Measurements from ENCODE around the gene FMO2.
"Not testable (repeated sequence)": the region's sequence is repeated elsewhere in the genome, so short reads cannot be mapped to it uniquely, and the experiment has no call there.

FMO2 gene

GRCh38 chr1:171221665-171222591, 36.8 kb downstream of the FMO2 start:
- no peak for DNase-seq

GRCh38 chr1:171222936-171223335, 37.8 kb downstream of the FMO2 start:
- DNase-seq: no peak

DNA sequence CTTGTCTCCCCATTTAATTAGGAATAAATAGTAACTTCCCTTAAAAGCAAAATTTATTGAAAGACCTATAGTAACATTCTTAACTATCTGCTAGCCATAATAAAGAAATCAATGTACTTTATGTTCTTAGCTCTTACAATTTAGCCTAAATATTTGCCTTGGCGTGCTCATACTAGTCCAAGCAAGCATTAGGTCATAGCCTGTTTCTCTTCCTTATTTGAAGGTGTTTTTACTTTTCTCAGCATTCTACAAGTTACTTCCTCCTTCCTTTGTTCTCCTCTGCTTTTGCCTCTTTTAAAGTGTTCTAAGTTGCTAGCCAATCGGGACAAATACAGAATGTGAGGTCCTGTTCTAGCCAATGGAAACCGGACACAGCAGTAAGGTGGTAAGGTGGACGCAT, 39.2 kb downstream of the FMO2 start:
- DNase-seq: not testable (repeated sequence)

- no peak for DNase-seq
These were observed 41.8 kb downstream of the FMO2 start for GRCh38 chr1:171226747-171227370.

GRCh38 chr1:171231326-171231725, 46.2 kb downstream of the FMO2 start:
- no peak for DNase-seq

GRCh38 chr1:171233183-171233582, 48.1 kb downstream of the FMO2 start:
- no peak for DNase-seq

GRCh38 chr1:171236231-171236630, 51.1 kb downstream of the FMO2 start:
- DNase-seq: not testable (repeated sequence)

DNA sequence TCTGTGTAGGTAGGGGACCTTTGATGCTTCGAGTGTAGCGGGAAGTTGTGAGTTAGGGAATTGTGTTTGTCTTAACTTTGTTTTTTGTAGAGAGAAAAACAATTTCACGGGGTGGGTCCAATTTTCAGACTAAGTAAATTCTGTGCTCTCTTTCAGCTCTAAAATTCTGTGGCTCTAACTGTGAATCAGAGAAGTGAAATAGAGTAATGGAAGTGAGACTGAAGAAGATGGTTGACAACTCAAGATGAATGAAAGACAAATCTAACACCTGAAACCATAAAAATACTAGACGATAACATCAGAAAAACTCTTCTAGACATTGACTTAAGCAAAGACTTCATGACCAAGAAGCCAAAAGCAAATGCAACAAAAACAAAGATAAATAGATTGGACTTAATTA, 58.8 kb downstream of the FMO2 start:
- DNase-seq: no peak

DNA sequence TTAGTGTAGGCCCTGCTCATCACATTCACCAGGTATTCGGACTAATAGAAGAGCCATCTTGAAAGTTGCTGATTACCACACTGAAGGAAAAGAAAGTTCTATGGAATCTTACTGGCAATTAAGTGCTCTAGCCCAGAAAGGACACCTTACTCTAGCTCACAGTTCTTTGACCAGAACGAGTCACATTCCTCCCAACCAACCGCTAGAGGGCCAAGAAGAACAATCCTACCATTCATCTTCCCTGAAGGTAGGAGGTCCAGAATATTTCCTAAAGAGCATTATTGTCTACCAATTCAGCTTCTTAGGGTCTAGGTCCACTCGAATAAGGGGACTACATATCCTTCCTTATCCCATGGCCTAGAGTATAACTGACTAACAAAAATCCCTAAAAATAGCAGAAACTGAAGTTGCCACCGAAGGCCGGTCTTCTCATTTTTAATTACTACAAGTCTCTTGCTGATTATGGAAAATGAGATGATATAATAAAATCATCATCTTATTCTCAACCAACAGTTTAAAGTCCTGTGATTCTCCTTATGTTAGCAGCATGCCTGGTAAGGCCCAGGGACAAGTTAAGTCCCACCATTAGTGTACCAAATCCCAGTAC, 60.5 kb downstream of the FMO2 start:
- DNase-seq: no peak

DNA sequence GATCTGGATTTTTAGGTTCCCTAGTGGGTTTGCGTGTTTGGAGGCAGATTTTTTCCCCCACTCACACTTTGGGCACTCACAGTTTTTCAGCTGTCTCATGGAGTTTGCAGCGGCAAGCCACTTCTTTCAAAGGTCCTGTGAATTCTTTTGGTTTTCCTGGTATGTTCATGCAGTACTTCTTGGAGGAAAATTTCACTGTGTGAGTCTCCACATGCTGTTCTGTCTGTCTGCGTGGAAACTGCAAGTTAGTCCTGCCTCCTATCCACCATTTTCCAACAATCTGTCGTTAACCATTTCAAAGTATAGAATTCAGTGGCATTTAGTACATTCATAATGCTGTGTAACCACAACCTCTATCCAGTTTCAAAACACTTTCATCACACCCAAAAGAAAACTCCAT, 62.4 kb downstream of the FMO2 start:
- no peak for DNase-seq

- no peak for DNase-seq
These were observed 63.2 kb downstream of the FMO2 start, which contains the start of gene FMO1 for GRCh38 chr1:171248302-171248701. TSS of gene FMO1 (plus strand) at chr1:171248494. CDS start at chr1:171258088, 9,594 bp downstream.

GRCh38 chr1:171248841-171249240, 63.7 kb downstream of the FMO2 start:
- no peak for DNase-seq

DNA sequence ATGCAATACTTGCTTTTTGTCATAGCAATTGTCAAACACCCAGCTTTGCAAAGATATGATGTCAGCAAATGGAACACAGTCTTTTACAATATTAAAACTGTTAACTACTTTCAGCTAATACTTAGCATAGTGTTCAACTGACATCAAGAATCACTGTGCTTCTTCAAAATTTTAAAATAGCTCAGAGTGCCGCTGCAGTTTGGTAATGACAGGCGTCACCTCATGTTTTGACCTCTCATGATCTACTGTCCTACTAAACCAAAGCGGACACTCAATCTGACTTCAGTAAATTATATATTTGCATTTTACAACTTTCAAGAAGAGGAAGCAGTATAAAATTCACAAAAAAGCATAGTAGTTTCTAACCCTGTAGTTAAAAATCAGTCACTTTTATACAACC, 65.2 kb downstream of the FMO2 start:
- DNase-seq: no peak

GRCh38 chr1:171251042-171251951, 66.2 kb downstream of the FMO2 start:
- peak; percentile 7 for DNase-seq

DNA sequence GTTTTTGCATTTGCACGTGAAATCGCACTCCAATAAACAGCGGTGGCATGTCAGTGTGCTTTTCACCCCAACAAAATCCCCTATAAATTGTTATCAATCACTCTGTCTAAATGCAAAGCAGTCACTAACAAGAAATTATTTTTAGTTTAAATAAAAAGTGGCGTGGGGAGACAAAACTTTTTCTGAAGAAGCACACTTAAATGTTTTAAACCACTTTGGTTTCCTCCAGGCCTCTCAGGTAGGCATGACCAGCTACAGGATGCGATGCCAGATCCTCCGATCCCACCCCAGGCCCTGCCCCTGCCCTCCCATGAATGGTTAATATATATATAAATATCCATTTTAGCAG, 66.8 kb downstream of the FMO2 start:
- no peak for DNase-seq

DNA sequence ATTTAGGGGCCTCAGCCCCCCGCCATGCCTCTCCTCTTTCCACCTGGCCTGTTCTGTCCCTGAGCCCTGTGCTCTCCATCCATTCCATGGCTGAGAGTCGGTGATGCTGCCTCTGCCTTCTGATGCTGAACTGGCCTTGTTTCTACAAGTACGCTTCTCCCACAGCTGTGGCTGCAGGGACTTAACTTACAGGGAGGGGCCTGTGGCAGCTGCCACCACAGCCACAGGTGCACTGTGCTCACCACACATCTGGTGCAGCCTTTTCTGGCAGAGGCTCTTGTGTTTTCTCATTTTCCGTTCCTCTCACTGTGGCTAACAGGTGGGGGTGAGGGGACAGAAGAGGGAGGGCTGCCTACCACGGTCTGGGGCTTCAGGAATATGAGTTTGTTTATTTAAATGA, 67.4 kb downstream of the FMO2 start:
- no peak for DNase-seq

DNA sequence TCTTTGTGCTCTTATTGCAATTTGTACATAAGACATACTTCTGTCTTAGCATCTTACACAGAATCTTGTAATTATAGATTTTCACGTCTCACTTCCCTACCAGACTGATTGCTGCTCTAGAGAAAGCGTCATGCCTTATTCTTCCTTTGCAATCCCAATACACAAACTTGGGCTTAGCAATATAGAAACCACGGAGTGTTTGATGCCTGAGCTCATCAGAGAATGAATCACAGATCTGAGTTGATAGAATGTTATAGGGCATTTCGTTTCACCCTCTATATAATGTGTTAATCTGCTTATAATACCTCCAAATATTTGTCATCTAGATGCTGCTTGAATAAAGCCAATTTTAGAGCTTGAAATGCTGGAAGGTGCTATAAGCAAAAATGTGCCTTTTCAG, 69.8 kb downstream of the FMO2 start:
- no peak for DNase-seq

DNA sequence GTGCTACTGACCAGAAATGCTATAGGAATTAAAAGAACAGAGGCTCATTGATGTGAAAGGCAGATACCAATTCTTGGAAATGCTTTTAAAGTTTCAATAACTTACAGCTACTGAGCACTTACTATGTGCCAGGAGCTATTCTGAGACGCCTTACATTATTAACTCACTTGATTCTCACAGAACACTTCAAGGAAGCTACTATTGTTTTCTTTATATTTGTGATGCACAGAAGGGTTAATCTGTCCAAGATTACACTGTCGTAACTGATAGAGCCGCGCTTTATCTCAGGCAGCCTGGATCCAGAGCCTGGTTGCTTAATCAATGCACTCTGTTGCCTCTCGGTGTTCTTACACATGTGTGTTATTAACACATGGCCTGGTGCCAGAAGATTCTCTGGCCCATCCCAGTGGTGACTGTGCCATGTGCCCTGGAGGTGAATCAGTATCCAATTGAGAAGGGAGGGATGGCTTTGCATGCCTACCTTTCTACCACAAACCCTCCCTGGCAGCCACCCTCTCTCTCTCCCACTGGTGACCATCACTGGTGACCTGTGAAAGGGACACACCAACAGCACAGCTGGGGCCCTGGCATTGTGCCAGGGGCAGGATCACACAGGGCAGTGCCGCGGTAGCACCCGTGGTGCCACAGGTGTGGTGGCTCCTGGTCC, 72.0 kb downstream of the FMO2 start:
- no peak for DNase-seq

GRCh38 chr1:171257607-171258076, 72.5 kb downstream of the FMO2 start:
- DNase-seq: no peak

GRCh38 chr1:171258429-171258828, 73.3 kb downstream of the FMO2 start:
- DNase-seq: no peak

DNA sequence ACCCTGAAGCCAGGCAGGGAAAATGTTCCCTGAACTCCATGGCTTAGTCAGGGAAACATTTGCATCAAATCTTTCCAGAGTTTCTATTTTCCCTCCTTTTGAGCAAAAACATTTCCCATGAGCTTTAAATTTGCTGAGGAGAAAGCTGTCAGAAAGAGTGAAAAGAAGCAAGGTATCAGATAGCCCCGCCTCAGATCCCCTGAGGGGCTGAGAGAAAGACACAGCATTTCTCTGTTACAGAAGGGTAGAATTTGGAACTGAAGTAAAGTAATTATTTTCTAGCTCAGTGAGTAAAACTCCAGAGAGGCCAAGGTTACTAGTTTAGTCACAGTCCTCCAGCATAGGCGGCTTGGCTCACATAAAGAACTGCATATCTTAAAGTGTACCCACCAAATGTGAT, 73.8 kb downstream of the FMO2 start:
- no peak for DNase-seq
